Hepatic stellate cell (primary cell): ENCODE data around the gene ZBTB21.
"Not testable (repeated sequence)": the region's sequence is repeated elsewhere in the genome, so short reads cannot be mapped to it uniquely, and the experiment has no call there.

Source experiments
- DNase-seq: peaks from one replicate; pipeline ENCODE4 v3.0.0; 2011; ENCODE audit warnings: low spot score

The ZBTB21 gene

GRCh38 chr21:41951876-41952567 lies 58.1 kb downstream of the ZBTB21 start:
- DNase-seq, result no peak

GRCh38 chr21:41950941-41951351 lies 59.2 kb downstream of the ZBTB21 start:
- no peak for DNase-seq

GRCh38 chr21:41949631-41950030 lies 60.5 kb downstream of the ZBTB21 start:
- DNase-seq, result not testable (repeated sequence)

- DNase-seq, result no peak
Observed at GRCh38 chr21:41948901-41949300, 61.3 kb downstream of the ZBTB21 start.

- DNase-seq, result no peak
Observed at GRCh38 chr21:41948078-41948895, 61.9 kb downstream of the ZBTB21 start.

GRCh38 chr21:41945982-41946381 lies 64.2 kb downstream of the ZBTB21 start:
- DNase-seq, result no peak

GRCh38 chr21:41943851-41944250 lies 66.3 kb downstream of the ZBTB21 start:
- no peak for DNase-seq

GRCh38 chr21:41942457-41942856 lies 67.7 kb downstream of the ZBTB21 start:
- DNase-seq, result no peak

- no peak for DNase-seq
Observed at GRCh38 chr21:41941941-41942340, 68.2 kb downstream of the ZBTB21 start.

GRCh38 chr21:41940431-41940830 lies 69.7 kb downstream of the ZBTB21 start:
- DNase-seq, result no peak

GRCh38 chr21:41939391-41939790 lies 70.8 kb downstream of the ZBTB21 start:
- no peak for DNase-seq
